ENCODE measurements around the gene NAA60. TPM values are rescaled to one million over a fixed set of nuclear protein-coding genes. Genes with fewer than 3 reads are reported as not detected.
"Not testable (repeated sequence)": the region's sequence is repeated elsewhere in the genome, so short reads cannot be mapped to it uniquely, and the experiment has no call there.

The NAA60 gene
- total RNA-seq, 1 donor from 2014 or later = 48.9 TPM

DNA sequence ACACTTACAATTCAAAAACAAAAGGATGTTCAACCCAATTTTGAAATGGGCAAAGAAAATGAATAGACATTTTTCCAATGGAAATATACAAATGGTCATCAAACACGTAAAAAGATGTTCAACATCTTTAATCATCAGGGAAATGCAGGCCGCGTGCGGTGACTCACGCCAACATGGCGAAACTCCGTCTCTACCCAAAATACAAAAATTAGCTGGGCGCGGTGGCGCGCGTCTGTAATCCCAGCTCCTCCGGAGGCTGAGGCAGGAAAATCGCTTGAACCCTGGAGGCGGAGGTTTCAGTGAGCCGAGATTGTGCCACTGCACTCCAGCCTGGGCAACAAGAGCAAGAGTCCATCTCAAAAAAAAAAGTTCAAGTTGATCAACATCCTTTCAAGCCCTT lies 55.5 kb downstream of the NAA60 start:
- Mint-ChIP-seq H3K27me3 (ENCODE audit: low read depth) (peaks cover 4% of the 10 kb centered on the region), H3K4me3 (peak overlapping the region; percentile 44), H3K36me3 (ENCODE audit: low read depth) (no peaks in the 10 kb centered on the region), H3K27ac (ENCODE audit: unreplicated experiment) (no peak overlapping the region), H3K9me3 (no peaks in the 10 kb centered on the region), H3K4me1 (peaks cover 24% of the 10 kb centered on the region)
- DNase-seq (ENCODE audit: low read depth, low spot score) = no peak
- TF ChIP-seq, protein P1, sequence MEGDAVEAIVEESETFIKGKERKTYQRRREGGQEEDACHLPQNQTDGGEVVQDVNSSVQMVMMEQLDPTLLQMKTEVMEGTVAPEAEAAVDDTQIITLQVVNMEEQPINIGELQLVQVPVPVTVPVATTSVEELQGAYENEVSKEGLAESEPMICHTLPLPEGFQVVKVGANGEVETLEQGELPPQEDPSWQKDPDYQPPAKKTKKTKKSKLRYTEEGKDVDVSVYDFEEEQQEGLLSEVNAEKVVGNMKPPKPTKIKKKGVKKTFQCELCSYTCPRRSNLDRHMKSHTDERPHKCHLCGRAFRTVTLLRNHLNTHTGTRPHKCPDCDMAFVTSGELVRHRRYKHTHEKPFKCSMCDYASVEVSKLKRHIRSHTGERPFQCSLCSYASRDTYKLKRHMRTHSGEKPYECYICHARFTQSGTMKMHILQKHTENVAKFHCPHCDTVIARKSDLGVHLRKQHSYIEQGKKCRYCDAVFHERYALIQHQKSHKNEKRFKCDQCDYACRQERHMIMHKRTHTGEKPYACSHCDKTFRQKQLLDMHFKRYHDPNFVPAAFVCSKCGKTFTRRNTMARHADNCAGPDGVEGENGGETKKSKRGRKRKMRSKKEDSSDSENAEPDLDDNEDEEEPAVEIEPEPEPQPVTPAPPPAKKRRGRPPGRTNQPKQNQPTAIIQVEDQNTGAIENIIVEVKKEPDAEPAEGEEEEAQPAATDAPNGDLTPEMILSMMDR (conservative IDR thresholded peaks at IDR 0.05) = no peak

DNA sequence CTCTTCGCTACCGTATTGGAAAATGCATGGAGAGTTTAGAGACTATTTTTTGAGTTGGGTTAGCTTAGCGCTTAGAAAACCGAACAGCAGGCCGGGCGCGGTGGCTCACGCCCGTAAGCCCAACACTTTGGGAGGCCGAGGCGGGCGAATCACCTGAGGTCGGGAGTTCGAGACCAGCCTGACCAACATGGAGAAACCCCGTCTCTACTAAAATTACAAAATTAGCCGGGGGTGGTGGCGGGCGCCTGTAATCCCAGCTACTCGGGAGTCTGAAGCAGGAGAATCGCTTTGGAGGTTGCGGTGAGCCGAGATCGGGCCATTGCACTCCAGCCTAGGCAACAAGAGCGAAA lies 57.9 kb downstream of the NAA60 start:
- H3K27me3 Mint-ChIP-seq (ENCODE audit: low read depth); H3K36me3 Mint-ChIP-seq (ENCODE audit: low read depth); DNase-seq (ENCODE audit: low read depth, low spot score); H3K9me3 Mint-ChIP-seq: not testable (repeated sequence)
- peak overlapping the region; percentile 96 for H3K27ac Mint-ChIP-seq (ENCODE audit: unreplicated experiment)
- peak overlapping the region; percentile 99 for H3K4me3 Mint-ChIP-seq
- peaks cover 24% of the 10 kb centered on the region for H3K4me1 Mint-ChIP-seq

DNA sequence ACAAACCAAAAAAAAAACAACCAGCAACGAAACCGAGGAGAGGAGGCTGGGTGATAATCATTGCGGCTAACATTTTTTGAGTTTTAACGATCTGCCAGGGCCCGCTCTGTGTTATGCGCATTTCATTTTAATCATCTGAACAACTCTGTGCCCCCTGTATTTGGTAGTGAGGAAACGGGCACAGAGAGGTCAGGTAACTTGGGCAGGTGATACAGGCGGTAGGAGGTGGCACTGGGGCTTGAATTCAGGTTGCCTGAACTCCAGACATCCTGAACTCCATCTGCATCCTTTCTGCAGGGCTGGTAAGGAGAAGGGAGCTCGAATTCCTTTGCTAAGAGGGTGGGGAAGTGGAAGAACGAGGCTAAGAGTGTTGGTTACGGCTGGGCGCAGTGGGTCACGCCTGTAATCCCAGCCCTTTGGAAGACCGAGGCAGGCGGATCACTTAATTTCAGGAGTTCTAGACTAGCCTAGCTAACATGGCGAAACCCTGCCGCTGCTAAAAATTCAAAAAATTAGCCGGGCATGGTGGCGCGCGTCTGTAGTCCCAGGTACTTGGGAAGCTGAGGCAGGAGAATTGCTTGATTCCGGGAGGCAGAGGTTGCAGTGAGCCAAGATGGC lies 58.4 kb downstream of the NAA60 start:
- H3K4me1 Mint-ChIP-seq = peaks cover 24% of the 10 kb centered on the region
- DNase-seq (ENCODE audit: low read depth, low spot score) = no peak
- H3K36me3 Mint-ChIP-seq (ENCODE audit: low read depth) = no peaks in the 10 kb centered on the region
- H3K4me3 Mint-ChIP-seq = peak overlapping the region; percentile 99
- H3K27me3 Mint-ChIP-seq (ENCODE audit: low read depth) = peaks cover 4% of the 10 kb centered on the region
- TF ChIP-seq, protein P1 (conservative IDR thresholded peaks at IDR 0.05) = no peak
- peak overlapping the region; percentile 63 for H3K27ac Mint-ChIP-seq (ENCODE audit: unreplicated experiment)
- no peaks in the 10 kb centered on the region for H3K9me3 Mint-ChIP-seq

DNA sequence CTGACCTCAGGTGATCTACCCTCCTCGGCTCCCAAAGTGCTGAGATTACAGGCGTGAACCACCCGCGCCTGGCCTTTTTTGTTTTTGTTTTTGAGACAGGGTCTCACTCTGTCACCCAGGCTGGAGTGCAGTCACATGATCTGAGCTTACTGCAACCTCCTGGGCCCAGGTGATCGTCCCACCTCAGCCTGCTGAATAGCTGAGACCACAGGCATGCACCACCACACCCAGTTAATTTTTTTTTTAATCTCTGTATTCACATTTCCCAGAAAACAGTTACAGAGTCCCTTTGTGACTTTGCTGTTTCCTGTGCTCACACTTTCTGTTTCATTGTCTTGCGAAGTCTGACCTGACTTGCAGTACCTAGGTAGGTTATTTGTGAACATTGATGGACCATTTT lies 60.0 kb downstream of the NAA60 start:
- Mint-ChIP-seq H3K36me3 (ENCODE audit: low read depth) (peaks cover 3% of the 10 kb centered on the region), H3K4me3 (peak overlapping the region; percentile 69), H3K9me3 (no peaks in the 10 kb centered on the region), H3K4me1 (peaks cover 24% of the 10 kb centered on the region), H3K27me3 (ENCODE audit: low read depth) (peaks cover 4% of the 10 kb centered on the region), H3K27ac (ENCODE audit: unreplicated experiment) (no peak overlapping the region)
- no peak for DNase-seq (ENCODE audit: low read depth, low spot score)
- TF ChIP-seq, protein P1 (conservative IDR thresholded peaks at IDR 0.05) = no peak

DNA sequence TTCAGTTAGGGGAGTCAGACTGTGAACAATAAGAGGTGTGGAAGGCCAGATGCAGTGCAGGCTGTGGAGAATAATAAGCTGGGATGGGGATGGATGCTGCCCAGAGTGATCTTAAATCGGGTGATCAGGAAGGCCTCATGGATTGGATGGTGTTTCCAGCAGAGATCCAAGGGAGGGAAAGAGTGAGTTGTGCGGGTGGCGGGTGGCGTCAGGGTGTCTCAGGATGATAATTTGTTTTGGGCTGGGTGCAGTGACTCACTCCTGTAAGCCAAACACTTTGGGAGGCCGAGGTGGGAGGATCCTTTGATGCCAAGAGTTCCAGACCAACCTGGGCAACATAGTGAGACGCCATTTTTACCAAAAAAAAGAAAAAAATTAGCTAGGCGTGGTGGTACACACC lies 65.3 kb downstream of the NAA60 start:
- Mint-ChIP-seq H3K4me1 (peaks cover 2% of the 10 kb centered on the region), H3K36me3 (ENCODE audit: low read depth) (peaks cover 11% of the 10 kb centered on the region), H3K27ac (ENCODE audit: unreplicated experiment) (peak overlapping the region; percentile 12), H3K4me3 (no peak overlapping the region), H3K27me3 (ENCODE audit: low read depth) (no peaks in the 10 kb centered on the region), H3K9me3 (no peaks in the 10 kb centered on the region)
- TF ChIP-seq, protein P1 (conservative IDR thresholded peaks at IDR 0.05) = no peak
- DNase-seq (ENCODE audit: low read depth, low spot score) = no peak

DNA sequence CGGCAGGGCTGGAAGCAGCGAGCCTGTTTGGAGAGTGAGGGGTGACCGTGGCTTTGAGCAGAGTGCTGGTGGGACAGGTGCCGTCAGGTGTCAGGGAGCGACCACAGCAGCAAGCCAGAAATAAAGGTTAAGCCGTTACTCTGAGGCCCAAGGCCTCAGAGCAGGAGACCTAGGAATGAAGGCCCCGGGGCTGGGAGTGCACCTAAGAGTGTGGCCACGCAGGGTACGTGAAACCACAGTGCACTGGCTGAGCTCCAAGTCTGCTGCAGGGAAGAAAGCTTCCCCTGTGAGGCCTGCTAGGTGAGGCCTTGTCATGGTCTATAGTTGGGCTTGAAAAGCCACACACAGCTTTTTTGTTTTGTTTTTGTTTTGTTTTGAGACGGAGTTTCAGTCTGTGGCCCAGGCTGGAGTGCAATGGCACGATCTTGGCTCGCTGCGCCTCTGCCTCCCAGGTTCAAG lies 66.0 kb downstream of the NAA60 start:
- Mint-ChIP-seq H3K4me1 (no peaks in the 10 kb centered on the region), H3K4me3 (no peak overlapping the region), H3K27ac (ENCODE audit: unreplicated experiment) (no peak overlapping the region), H3K9me3 (no peaks in the 10 kb centered on the region), H3K36me3 (ENCODE audit: low read depth) (peaks cover 11% of the 10 kb centered on the region), H3K27me3 (ENCODE audit: low read depth) (no peaks in the 10 kb centered on the region)
- TF ChIP-seq, protein P1 (conservative IDR thresholded peaks at IDR 0.05) = no peak
- no peak for DNase-seq (ENCODE audit: low read depth, low spot score)

Data from neural crest cell (in vitro differentiated cells).